ENCODE measurements around the gene OCRL.

DNA sequence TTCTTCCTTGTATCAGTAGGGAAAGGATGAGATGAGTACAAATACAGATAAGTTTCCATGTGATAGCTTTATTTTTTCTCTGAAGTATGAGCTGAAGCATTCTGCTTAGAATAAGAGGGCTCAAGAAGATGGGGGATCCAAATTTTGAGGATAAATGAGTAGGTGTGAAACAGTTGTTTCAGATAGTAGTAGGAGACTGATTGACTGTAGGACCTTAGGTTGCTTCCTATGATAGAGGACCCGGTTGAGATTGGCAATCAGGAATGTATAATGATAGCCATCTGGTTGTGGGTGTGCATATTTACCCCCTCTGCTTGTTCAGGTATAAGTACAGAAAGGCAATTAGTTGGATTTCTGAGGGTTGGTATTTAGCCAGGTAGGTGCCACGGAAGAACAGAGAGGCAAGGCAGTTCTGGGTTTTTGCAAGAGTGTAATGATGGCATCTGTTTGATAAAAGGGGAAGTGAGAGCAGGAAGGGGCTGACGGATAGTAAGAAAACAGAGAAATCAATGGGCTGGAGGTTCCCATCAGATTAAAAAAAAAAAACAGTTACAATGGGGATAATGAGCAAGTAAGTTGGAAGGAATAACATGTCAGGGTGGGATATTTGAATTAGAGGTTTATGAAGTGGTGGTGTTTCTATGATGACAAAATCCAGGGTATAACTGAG lies 13.7 kb downstream of the OCRL start:
- TF ChIP-seq, protein P1, sequence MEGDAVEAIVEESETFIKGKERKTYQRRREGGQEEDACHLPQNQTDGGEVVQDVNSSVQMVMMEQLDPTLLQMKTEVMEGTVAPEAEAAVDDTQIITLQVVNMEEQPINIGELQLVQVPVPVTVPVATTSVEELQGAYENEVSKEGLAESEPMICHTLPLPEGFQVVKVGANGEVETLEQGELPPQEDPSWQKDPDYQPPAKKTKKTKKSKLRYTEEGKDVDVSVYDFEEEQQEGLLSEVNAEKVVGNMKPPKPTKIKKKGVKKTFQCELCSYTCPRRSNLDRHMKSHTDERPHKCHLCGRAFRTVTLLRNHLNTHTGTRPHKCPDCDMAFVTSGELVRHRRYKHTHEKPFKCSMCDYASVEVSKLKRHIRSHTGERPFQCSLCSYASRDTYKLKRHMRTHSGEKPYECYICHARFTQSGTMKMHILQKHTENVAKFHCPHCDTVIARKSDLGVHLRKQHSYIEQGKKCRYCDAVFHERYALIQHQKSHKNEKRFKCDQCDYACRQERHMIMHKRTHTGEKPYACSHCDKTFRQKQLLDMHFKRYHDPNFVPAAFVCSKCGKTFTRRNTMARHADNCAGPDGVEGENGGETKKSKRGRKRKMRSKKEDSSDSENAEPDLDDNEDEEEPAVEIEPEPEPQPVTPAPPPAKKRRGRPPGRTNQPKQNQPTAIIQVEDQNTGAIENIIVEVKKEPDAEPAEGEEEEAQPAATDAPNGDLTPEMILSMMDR (IDR thresholded peaks at IDR 0.05; ENCODE audit: low read depth, low read length, poor library complexity, severe bottlenecking): no peak
- no peak for TF ChIP-seq EZH2phosphoT487 (IDR thresholded peaks at IDR 0.05; ENCODE audit: borderline replicate concordance, low read length)

All from DOHH2 (cell line).